Skeletal muscle tissue (tissue), 4 donors: ENCODE data around the gene RPL19. TPM values are rescaled to one million over a fixed set of nuclear protein-coding genes. Genes with fewer than 3 reads are reported as not detected.
A peak's percentile ranks its signal among the peaks of the same experiment; 100 is the strongest.

Experiments
- H3K27ac ChIP-seq: one replicate; pipeline ENCODE4 v1.7.0; 2013; ENCODE audit warnings: mild to moderate bottlenecking, low read depth, low read length, inconsistent platforms
- H3K27me3 ChIP-seq, 3 donors: one replicate each; pipeline ENCODE4 v1.7.0; 2013; ENCODE audit warnings: low read length in 3 of 3; ENCODE audit not compliant: control insufficient read depth in 3 of 3, insufficient read depth in 3 of 3
- H3K36me3 ChIP-seq, 3 donors: one replicate each; pipeline ENCODE4 v1.7.0; 2013; ENCODE audit warnings: low read length in 3 of 3; ENCODE audit not compliant: control insufficient read depth in 3 of 3, insufficient read depth in 3 of 3
- H3K4me1 ChIP-seq, 3 donors: one replicate each; pipeline ENCODE4 v1.7.0; 2013; ENCODE audit warnings: low read length in 3 of 3, mild to moderate bottlenecking in 3 of 3; ENCODE audit not compliant: control insufficient read depth in 3 of 3, insufficient read depth in 3 of 3
- H3K4me3 ChIP-seq, 3 donors: one replicate each; pipeline ENCODE4 v1.7.0; 2013; ENCODE audit warnings: low read length in 3 of 3
- H3K9ac ChIP-seq, 3 donors: one replicate each; pipeline ENCODE4 v1.7.0; 2013; ENCODE audit warnings: low read length in 3 of 3, mild to moderate bottlenecking in 3 of 3, moderate library complexity in 2 of 3, low read depth in 1 of 3
- H3K9me3 ChIP-seq, 3 donors: one replicate each; pipeline ENCODE4 v1.7.0; 2013; ENCODE audit warnings: low read length in 3 of 3; ENCODE audit not compliant: control insufficient read depth in 3 of 3
- total RNA-seq: library from RNA; depleted of rRNA; stranded (reverse); fragments of >200 nt; gene quantifications from one replicate; pipeline ENCODE4 v1.2.3, GENCODE V29; 2014
- donor health status: Osteomylitis.

The RPL19 gene
- total RNA-seq, 1 donor from 2014 or later: 1,766 TPM

GRCh38 chr17:39196241-39196807, 3.8 kb upstream of the RPL19 start:
- H3K27ac ChIP-seq: peak overlapping the region; percentile 99
- no peaks in the 10 kb centered on the region for H3K27me3 ChIP-seq
- H3K9me3 ChIP-seq: no peaks in the 10 kb centered on the region
- H3K9ac ChIP-seq: peak overlapping the region; percentile 63 to 89 (median 88)
- H3K4me1 ChIP-seq: peaks cover 67 to 70% (median 68%) of the 10 kb centered on the region in 3 donors
- H3K4me3 ChIP-seq: peak overlapping the region; percentile 48 to 77 (median 72)
- peaks cover 4 to 16% (median 10%) of the 10 kb centered on the region in 3 donors for H3K36me3 ChIP-seq

DNA sequence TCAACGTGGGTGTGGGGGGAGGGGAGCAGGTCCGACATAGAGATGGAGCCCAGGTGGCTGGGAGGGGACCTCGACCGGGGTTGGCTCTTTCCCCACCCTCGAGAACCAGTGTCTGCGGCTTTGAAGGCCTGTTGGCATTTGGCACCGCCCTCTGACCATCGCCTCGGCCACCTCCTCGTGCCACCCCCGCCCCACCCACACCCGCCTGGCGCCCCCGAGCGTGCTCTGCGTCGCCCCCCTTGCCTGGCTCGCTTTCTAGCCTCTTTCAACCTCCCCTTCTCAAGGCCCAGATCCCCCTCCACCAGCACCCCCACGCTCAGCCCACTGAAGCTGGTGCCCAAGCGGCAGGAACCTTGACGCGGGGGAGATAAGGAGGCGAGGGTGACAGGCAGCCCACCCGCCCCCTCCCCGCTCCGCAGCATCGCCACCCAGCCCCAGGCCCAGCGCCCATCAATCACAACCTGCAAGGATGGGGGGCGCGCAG, 3.2 kb upstream of the RPL19 start:
- Histone ChIP-seq H3K4me1 (peaks cover 66 to 70% (median 67%) of the 10 kb centered on the region in 3 donors), H3K9ac (peak overlapping the region; percentile 74 to 89 (median 88)), H3K27ac (peak overlapping the region; percentile 99), H3K36me3 (peaks cover 8 to 19% (median 14%) of the 10 kb centered on the region in 3 donors), H3K4me3 (peak overlapping the region; percentile 69 to 77 (median 72)), H3K27me3 (no peaks in the 10 kb centered on the region), H3K9me3 (no peaks in the 10 kb centered on the region)

GRCh38 chr17:39197380-39198185, 2.5 kb upstream of the RPL19 start, which contains the start of gene CACNB1:
CACNB1 (minus strand) TSS chr17:39197669; CDS start chr17:39197495, 174 bp downstream.
- peaks cover 62 to 70% (median 62%) of the 10 kb centered on the region in 3 donors for H3K4me1 ChIP-seq
- H3K9ac ChIP-seq: peak within 1 kb of the TSS; percentile 74 to 89 (median 88)
- H3K4me3 ChIP-seq: peak within 1 kb of the TSS; percentile 69 to 77 (median 72)

GRCh38 chr17:39198186-39198566, 1.9 kb upstream of the RPL19 start:
- Histone ChIP-seq H3K9ac (peak overlapping the region in 1 of 3 donors; percentile 51), H3K36me3 (peaks cover 16 to 20% (median 19%) of the 10 kb centered on the region in 3 donors), H3K9me3 (no peaks in the 10 kb centered on the region), H3K4me3 (peak overlapping the region; percentile 51 to 77 (median 72)), H3K4me1 (peaks cover 58 to 67% (median 59%) of the 10 kb centered on the region in 3 donors), H3K27ac (peak overlapping the region; percentile 99), H3K27me3 (no peaks in the 10 kb centered on the region)

More at GRCh38 chr17:39197380-39198185, 2.5 kb upstream of the RPL19 start, which contains the start of gene CACNB1:
- Histone ChIP-seq H3K27ac (peak within 1 kb of the TSS; percentile 99), H3K36me3 (peaks cover 16 to 20% (median 16%) of the 10 kb centered on the region in 3 donors), H3K9me3 (no peaks in the 10 kb centered on the region), H3K27me3 (no peaks in the 10 kb centered on the region)

- Histone ChIP-seq H3K4me3 (peak overlapping the region; percentile 85 to 98 (median 91)), H3K4me1 (peaks cover 45 to 54% (median 49%) of the 10 kb centered on the region in 3 donors), H3K36me3 (peaks cover 30 to 34% (median 34%) of the 10 kb centered on the region in 3 donors), H3K27ac (peak overlapping the region; percentile 99), H3K27me3 (no peaks in the 10 kb centered on the region), H3K9me3 (no peaks in the 10 kb centered on the region), H3K9ac (peak overlapping the region; percentile 86 to 96 (median 91))
These were observed 338 bp upstream of the RPL19 start for GRCh38 chr17:39199820-39200069.

DNA sequence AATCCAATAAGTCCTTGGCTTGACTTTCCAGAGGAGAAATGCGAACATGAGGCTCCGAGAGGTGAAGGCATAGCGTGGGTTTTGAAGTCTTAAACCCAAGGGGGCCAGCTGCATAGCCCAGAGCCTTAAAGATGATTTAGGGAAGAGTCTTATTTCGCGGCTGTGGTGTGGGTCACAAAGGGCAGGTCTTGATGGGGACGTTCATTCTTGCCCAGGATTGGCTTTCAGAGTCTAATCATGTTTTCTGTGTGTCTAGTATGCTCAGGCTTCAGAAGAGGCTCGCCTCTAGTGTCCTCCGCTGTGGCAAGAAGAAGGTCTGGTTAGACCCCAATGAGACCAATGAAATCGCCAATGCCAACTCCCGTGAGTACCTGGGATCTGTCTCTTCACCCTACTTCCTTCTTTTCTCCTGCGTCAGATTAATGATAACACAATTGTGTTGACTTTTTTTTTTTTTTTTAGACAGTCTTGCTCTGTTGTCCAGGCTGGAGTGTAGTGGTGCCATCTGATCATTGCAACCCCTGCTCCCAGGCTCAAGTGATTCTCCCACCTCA, 951 bp downstream of the RPL19 start:
- Histone ChIP-seq H3K27me3 (no peaks in the 10 kb centered on the region), H3K9ac (peak overlapping the region; percentile 86 to 96 (median 91)), H3K4me3 (peak overlapping the region; percentile 85 to 98 (median 91)), H3K9me3 (no peaks in the 10 kb centered on the region), H3K36me3 (peaks cover 36 to 39% (median 39%) of the 10 kb centered on the region in 3 donors), H3K27ac (peak overlapping the region; percentile 99), H3K4me1 (peaks cover 32 to 41% (median 36%) of the 10 kb centered on the region in 3 donors)

GRCh38 chr17:39204245-39204644, 4.2 kb downstream of the RPL19 start:
- no peaks in the 10 kb centered on the region for H3K27me3 ChIP-seq
- H3K9ac ChIP-seq: no peak overlapping the region
- H3K27ac ChIP-seq: no peak overlapping the region
- no peak overlapping the region for H3K4me3 ChIP-seq
- peaks cover 36 to 39% (median 39%) of the 10 kb centered on the region in 3 donors for H3K36me3 ChIP-seq
- peaks cover 28 to 40% (median 29%) of the 10 kb centered on the region in 3 donors for H3K4me1 ChIP-seq
- no peaks in the 10 kb centered on the region for H3K9me3 ChIP-seq

DNA sequence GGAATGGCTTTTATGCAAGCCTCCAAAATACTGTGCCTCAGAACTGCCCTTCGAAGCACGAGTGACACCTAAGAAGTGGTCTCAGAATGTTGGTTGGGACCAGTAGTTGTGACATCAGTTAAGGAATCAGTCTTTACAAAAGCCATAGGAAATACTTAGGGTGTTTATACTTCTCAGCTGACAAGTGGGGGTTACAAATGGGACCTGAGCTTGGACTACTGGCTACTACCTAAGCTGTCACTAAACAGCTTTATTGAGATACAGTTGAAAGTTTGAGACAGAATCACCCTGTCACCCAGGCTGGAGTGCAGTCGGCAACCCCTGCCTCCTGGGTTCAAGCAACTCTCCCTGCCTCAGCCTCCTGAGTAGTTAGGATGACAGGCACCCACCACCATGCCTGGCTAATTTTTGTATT, 5.0 kb downstream of the RPL19 start:
- Histone ChIP-seq H3K36me3 (peaks cover 36 to 39% (median 39%) of the 10 kb centered on the region in 3 donors), H3K9ac (no peak overlapping the region), H3K4me1 (peaks cover 30 to 49% (median 38%) of the 10 kb centered on the region in 3 donors), H3K27me3 (no peaks in the 10 kb centered on the region), H3K27ac (no peak overlapping the region), H3K4me3 (no peak overlapping the region), H3K9me3 (no peaks in the 10 kb centered on the region)

- Histone ChIP-seq H3K27me3 (no peaks in the 10 kb centered on the region), H3K36me3 (peaks cover 20% of the 10 kb centered on the region in 3 donors), H3K4me1 (peaks cover 16 to 27% (median 25%) of the 10 kb centered on the region in 3 donors), H3K9me3 (no peaks in the 10 kb centered on the region), H3K27ac (no peak overlapping the region), H3K4me3 (peak overlapping the region in 1 of 3 donors; percentile 3), H3K9ac (peak overlapping the region in 1 of 3 donors; percentile 76)
These were observed 8.1 kb downstream of the RPL19 start for GRCh38 chr17:39208136-39208535.
